Body of pancreas (tissue), 4 donors: ENCODE measurements around the gene RERG.

Experiments used
- POLR2A ChIP-seq, 3 donors: fragments of 450-650 bp; IDR thresholded peaks; one replicate each; pipeline ENCODE4 v1.6.1; 2016; ENCODE audit warnings: antibody characterized with exemption in 3 of 3, mild to moderate bottlenecking in 2 of 3
- TF ChIP-seq, protein P1 (sequence below), 7 experiments: fragments of 450-650 bp in 4 of 7; fragments of 200-600 bp in 3 of 7; sonication (generic) in 3 of 7; IDR thresholded peaks; one replicate each; pipeline ENCODE4 v1.5.1; 2016 to 2019; ENCODE audit warnings: antibody characterized with exemption in 7 of 7

- TF ChIP-seq POLR2A (IDR thresholded peaks at IDR 0.05), result no peak
- TF ChIP-seq, protein P1, sequence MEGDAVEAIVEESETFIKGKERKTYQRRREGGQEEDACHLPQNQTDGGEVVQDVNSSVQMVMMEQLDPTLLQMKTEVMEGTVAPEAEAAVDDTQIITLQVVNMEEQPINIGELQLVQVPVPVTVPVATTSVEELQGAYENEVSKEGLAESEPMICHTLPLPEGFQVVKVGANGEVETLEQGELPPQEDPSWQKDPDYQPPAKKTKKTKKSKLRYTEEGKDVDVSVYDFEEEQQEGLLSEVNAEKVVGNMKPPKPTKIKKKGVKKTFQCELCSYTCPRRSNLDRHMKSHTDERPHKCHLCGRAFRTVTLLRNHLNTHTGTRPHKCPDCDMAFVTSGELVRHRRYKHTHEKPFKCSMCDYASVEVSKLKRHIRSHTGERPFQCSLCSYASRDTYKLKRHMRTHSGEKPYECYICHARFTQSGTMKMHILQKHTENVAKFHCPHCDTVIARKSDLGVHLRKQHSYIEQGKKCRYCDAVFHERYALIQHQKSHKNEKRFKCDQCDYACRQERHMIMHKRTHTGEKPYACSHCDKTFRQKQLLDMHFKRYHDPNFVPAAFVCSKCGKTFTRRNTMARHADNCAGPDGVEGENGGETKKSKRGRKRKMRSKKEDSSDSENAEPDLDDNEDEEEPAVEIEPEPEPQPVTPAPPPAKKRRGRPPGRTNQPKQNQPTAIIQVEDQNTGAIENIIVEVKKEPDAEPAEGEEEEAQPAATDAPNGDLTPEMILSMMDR (IDR thresholded peaks at IDR 0.05), result peak; percentile 23 to 64 (median 49)
Observed at GRCh38 chr12:15151161-15152091, 69.8 kb downstream of the RERG start.
